Measurements from ENCODE around the gene RAD54L2. TPM values are rescaled to one million over a fixed set of nuclear protein-coding genes. Genes with fewer than 3 reads are reported as not detected.

RAD54L2 gene
- total and polyA plus RNA-seq, 2 of the 4 experiments (the other 2 are of a cell fraction) = 6.8 to 24.2 TPM

- no peaks in the 10 kb centered on the region for H3K36me3 ChIP-seq (ENCODE audit: control insufficient read depth, insufficient read depth, low read length)
- H2BK15ac ChIP-seq (ENCODE audit: low read depth, low read length) = no peak overlapping the region
- no peak overlapping the region for H2AK5ac ChIP-seq (ENCODE audit: low read depth, low read length)
- DNase-seq (no peak), ATAC-seq (ENCODE audit: low read depth) (no peak)
- H3K9me3 ChIP-seq (ENCODE audit: control insufficient read depth, insufficient read depth, low read length) = no peaks in the 10 kb centered on the region
- H3K4me1 ChIP-seq (ENCODE audit: control insufficient read depth, insufficient read depth, low read length) = no peaks in the 10 kb centered on the region
- no peak overlapping the region for H4K8ac ChIP-seq (ENCODE audit: low read depth in 2 of 2, low read length in 2 of 2)
- no peak overlapping the region for H3K56ac ChIP-seq (ENCODE audit: extremely low read depth, insufficient read depth, low read length)
- no CpG with 5 or more reads among the region's 2 CpGs for WGBS, 2 experiments (ENCODE audit: extremely low coverage in 2 of 2, insufficient read length in 1 of 2)
- H2AK9ac ChIP-seq (replicated peaks; ENCODE audit: low read depth, low read length, poor library complexity) = no peak overlapping the region
- peaks cover 0 to 6% of the 10 kb centered on the region in 2 experiments; a peak in 3 of 4 replicates for H3K79me1 ChIP-seq (ENCODE audit: low read depth in 1 of 2, low read length in 2 of 2)
- BruUV-seq (replicated peaks) = no TSS peak
- TF ChIP-seq MAFK (IDR thresholded peaks at IDR 0.05; ENCODE audit: low read depth, low read length) (no peak), BHLHE40 (IDR thresholded peaks at IDR 0.05; ENCODE audit: low read depth, low read length) (no peak), MAZ (IDR thresholded peaks at IDR 0.05; ENCODE audit: borderline replicate concordance, low read depth, low read length) (no peak), CHD1 (IDR thresholded peaks at IDR 0.05; ENCODE audit: low read depth, low read length) (no peak), MXI1 (IDR thresholded peaks at IDR 0.05; ENCODE audit: borderline replicate concordance, low read depth, low read length) (no peak), ELK1 (IDR thresholded peaks at IDR 0.05; ENCODE audit: borderline replicate concordance, low read depth, low read length) (no peak), SMC3 (IDR thresholded peaks at IDR 0.05; ENCODE audit: low read depth, low read length) (no peak), RCOR1 (IDR thresholded peaks at IDR 0.05; ENCODE audit: insufficient replicate concordance, low read length) (no peak), RFX5 (IDR thresholded peaks at IDR 0.05; ENCODE audit: low read depth, low read length) (no peak), NFE2L2 (IDR thresholded peaks at IDR 0.05; ENCODE audit: low read depth, low read length) (no peak), CEBPB (IDR thresholded peaks at IDR 0.05; ENCODE audit: low read depth, low read length) (no peak)
- H3K18ac ChIP-seq (ENCODE audit: low read depth, low read length) = no peak overlapping the region
- H3K27me3 ChIP-seq (ENCODE audit: control insufficient read depth, insufficient read depth, low read length) = peaks cover 3% of the 10 kb centered on the region; the same call in 1 of the 2 replicates
- H3K23ac ChIP-seq (ENCODE audit: low read depth, low read length) = no peak overlapping the region
- H2BK20ac ChIP-seq (ENCODE audit: low read depth, low read length) = no peak overlapping the region
- H3K9ac ChIP-seq (ENCODE audit: low read depth, low read length) = no peak overlapping the region
- no peak overlapping the region for H3K27ac ChIP-seq (ENCODE audit: insufficient read depth, low read length)
- H2BK120ac ChIP-seq (ENCODE audit: low read depth, low read length) = no peak overlapping the region
- no peak overlapping the region for H3K14ac ChIP-seq (replicated peaks; ENCODE audit: low read depth, low read length)
- H3K4me3 ChIP-seq (ENCODE audit: insufficient read depth, low read depth, low read length) = no peak overlapping the region
- H3K9me1 ChIP-seq (ENCODE audit: insufficient read depth, low read length) = no peaks in the 10 kb centered on the region
- no peak overlapping the region for H3K4ac ChIP-seq (ENCODE audit: low read depth, low read length)
- no peak overlapping the region for H2BK5ac ChIP-seq (ENCODE audit: low read depth, low read length, poor library complexity, severe bottlenecking)
- H4K20me1 ChIP-seq (ENCODE audit: insufficient read depth, low read length) = peaks cover 11% of the 10 kb centered on the region
- H4K5ac ChIP-seq (ENCODE audit: low read depth, low read length) = no peak overlapping the region
- H2AFZ ChIP-seq (replicated peaks; ENCODE audit: low read length, poor library complexity) = no peak overlapping the region
- ChIA-PET POLR2A (ENCODE audit: unreplicated experiment) (no interaction called here), CTCF (interaction anchor here (0.7 to 5.2 kb wide), 6 partner anchors 79 to 179 kb away, joined by 3 to 34 read pairs (median 4); no protein-coding TSS in a partner anchor)
- dilution Hi-C loops (cut with HindIII; ENCODE audit: low sequenced_read_pairs, unreplicated experiment) (no loop called here), intact Hi-C loops (cut with micrococcal nuclease) (loop anchor here (1.0 to 5.0 kb wide), 6 partner anchors 36 to 885 kb away; partner anchors contain the start of genes MAPKAPK3 and RAD54L2), in situ Hi-C loops (cut with MboI; ENCODE audit: low sequenced_read_pairs) (loop anchor here (5.0 to 25.0 kb wide), 3 partner anchors 132 to 285 kb away; partner anchors contain the start of gene IQCF6)
- H3K4me2 ChIP-seq (ENCODE audit: low read depth, low read length) = no peak overlapping the region
- no peak overlapping the region for H4K91ac ChIP-seq (ENCODE audit: insufficient read depth, low read depth, low read length)
Measured at GRCh38 chr3:51502562-51502910, 36.0 kb upstream of the RAD54L2 start.
